Posterior cingulate gyrus (tissue), 11 donors: ENCODE data around the gene PCGF2.
"Not testable (repeated sequence)": the region's sequence is repeated elsewhere in the genome, so short reads cannot be mapped to it uniquely, and the experiment has no call there.

Source experiments
- DNase-seq, 10 donors: peaks; one replicate each; pipeline versions ENCODE4 v3.0.0 to v3.0.0-alpha.2; 2020 to 2021; ENCODE audit warnings: mixed read lengths in 3 of 10
- intact Hi-C: fragments of 100-400 bp; cut with DNase I; formaldehyde crosslinking; loops from one replicate; pipeline ENCODE4 v1.15.1; 2023

The PCGF2 gene

DNA sequence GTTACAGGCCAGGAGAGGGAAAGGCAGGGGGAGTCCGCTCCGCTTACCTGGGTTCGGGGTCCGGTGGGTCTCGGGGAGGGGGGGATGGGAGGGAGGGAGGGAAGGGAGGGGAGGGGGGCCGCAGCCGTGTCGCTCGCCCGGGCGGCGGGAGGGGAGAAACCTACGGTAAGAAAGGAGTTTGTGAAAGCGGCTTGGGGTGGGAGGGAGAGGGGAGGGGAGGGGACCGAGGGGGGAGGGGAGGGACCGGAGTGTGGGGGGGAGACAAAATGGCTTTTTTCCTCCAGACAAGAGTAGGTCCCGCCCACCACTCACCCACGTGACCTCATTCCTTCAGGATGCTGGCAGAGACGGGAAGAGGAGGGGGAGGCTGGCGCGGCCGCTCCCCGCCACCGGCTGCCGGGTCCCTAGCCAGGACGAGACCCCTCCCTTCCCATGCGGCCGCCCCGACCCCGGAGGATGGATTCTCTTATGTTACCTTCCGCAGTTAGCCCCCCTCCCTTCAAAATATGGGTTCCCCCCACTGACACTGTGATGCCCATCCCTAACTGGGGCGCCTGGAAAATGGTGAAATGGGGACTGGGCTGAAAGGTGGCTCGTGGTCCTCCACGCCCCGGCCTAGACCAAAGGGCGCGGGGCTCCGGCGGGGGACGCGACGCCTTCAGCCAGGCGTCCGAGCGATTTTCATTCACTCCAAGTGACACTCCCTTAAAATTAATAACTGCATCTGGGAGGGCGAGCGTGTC is at the start of gene PCGF2:
PCGF2 (minus strand) TSS at position 188 of the 743 bp plus-strand sequence. CDS start 7,934 bp downstream, outside the sequence.
- intact Hi-C loops: no loop called here
- peak; percentile 58 to 96 (median 83) for DNase-seq

DNA sequence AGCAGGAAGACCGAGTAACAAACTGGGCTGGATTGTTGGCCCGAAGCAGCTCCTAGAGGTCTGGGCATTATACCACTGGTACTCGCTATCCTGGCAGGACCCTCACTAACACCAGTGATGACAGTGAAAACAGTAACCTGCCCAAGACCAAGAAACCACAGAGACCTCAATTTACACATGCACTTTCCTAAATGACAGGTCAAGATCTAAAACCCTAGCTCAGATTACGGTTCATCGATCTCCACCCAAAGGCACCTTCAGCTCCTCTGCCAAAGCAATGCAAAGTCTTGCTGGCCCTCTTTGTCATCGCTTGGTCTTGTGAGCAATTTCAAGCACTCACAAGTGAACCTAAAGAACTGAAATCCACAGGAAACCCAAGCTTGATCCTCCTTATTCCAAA is 49.7 kb upstream of the PCGF2 start:
- DNase-seq: peak in 1 of 10 donors; percentile 4
- intact Hi-C loops: loop anchor here (5.0 kb wide), 1 partner anchor 46 kb away; the partner anchor contains the start of gene PSMB3

DNA sequence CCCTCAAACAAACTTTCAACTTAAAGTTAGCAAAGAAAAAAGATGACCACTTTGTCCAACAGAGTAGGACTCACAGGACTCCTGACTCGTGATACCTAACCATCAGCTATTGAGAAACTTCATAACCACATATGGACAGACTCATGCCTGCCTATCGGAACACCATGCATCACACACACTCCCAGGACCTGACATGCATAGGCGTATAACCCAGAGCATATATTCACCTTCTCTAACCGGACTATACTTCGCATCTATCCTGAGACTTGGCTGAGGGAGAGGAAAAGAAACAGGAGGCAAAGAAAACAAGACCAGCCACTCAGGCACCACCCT is 49.0 kb upstream of the PCGF2 start:
- peak in 1 of 10 donors; percentile 29 for DNase-seq
- intact Hi-C loops: loop anchor here (5.0 kb wide), 1 partner anchor 45 kb away; the partner anchor contains the start of gene PSMB3

- intact Hi-C loops: loop anchor here (5.0 kb wide), 1 partner anchor 44 kb away; the partner anchor contains the start of gene PSMB3
- no peak for DNase-seq
These were observed 48.5 kb upstream of the PCGF2 start for GRCh38 chr17:38796451-38797157.

DNA sequence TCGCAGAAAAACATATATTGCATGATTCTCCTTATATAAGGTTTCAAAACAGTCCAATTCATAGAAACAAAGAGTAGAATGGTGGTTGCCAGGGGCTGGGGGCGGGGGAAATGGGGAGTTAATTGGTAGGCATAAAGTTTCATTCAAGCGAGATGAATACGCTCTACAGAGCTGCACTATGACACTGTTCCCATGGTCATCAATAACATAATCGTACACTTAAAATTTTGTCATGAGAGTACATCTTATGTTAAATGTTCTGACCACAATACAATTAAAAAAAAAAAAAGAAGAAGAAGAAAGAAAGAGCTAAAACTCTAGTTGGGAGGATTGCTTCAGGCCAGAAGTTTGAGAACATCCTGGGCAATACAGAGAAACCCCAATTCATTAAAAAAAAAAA is 46.1 kb upstream of the PCGF2 start:
- DNase-seq: no peak
- intact Hi-C loops: no loop called here

- intact Hi-C loops: no loop called here
- DNase-seq: peak in 2 of 10 donors; percentile 8 to 12
These were observed 43.0 kb upstream of the PCGF2 start for GRCh38 chr17:38791162-38791561.

DNA sequence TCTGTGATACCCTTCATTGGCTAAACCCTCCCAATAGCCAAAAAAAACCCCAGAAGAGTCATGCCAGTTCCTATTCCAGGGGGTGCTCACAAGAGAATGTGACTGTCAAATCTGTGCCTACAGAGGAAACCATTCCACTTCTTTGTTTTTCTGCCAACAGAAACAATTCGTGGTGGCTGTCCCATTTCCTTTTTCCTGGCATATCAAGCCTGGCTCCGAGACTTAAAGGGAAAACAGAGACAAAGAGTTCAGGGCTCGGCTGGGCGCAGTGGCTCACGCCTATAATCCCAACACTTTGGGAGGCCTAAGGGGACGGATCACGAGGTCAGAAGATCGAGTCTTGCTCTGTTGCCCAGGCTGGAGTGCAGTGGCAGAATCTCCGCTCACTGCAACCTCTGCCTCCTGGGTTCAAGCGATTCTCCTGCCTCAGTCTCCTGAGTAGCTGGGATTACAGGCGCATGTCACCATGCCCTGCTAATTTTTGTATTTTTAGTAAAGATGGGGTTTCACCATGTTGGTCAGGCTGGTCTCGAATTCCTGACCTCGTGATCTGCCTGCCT is 42.1 kb upstream of the PCGF2 start:
- intact Hi-C loops: not testable (repeated sequence)
- peak in 2 of 10 donors; percentile 24 to 39 for DNase-seq

DNA sequence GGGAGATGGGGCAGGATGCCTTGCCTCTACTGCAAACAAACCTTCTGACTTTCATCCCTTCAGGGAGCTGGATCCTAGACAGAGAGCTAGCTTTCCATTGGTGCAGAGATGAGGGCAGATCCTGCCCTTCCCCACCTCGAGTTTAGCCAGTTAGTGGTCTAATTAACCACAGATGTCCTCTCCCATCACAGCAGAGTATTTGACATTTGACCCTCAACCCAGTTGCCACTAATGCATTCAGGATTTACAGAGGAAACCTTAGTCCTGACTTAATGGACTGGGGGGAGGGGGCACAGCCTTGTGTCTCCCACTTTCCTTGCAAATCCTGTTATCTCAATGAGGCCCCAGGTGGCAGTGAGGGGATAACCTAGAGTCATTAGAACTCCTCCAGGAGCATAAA is 41.0 kb upstream of the PCGF2 start:
- DNase-seq: peak in 1 of 10 donors; percentile 38
- intact Hi-C loops: no loop called here

DNA sequence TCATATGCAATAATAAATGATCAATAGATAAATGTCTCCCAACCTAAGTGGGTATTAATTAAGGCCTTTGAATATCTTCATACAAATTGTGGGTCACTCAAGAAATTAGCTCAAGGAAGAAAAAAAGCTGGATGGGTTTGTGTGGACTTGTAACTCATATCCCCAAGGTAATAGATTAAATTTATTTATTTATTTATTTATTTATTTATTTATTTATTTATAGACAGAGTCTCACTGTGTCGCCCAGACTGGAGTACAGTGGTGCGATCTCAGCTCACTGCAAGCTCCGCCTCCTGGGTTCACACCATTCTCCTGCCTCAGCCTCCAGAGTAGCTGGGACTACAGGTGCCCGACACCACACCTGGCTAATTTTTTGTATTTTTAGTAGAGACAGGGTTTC is 39.9 kb upstream of the PCGF2 start:
- DNase-seq: peak in 1 of 10 donors; percentile 10
- intact Hi-C loops: not testable (repeated sequence)

GRCh38 chr17:38786372-38786771 is 38.2 kb upstream of the PCGF2 start:
- intact Hi-C loops: no loop called here
- DNase-seq: peak in 1 of 10 donors; percentile 22

DNA sequence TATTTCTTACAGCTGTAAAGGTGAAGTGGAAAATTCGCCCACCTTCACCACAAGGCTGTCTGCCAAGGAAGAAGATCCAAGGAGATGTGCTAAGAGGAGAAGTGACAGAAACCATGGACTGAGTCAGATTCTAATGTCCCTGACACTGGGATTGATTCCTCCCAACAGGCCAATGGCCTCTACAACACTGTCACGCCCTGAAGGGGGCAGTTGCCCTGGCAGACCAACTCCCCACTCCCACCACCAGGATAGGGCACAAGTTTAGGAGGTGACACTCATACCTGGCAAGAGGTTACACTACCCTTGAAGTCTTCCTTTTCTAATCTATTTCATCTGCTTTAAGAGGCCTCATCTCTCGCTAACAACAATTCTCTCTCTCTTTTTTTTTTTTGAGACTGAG is 35.1 kb upstream of the PCGF2 start:
- intact Hi-C loops: no loop called here
- DNase-seq: no peak

- peak in 7 of 10 donors; percentile 9 to 83 (median 54) for DNase-seq
- intact Hi-C loops: loop anchor here (10.0 kb wide), 1 partner anchor 55 kb away; no protein-coding TSS in a partner anchor
These were observed 32.0 kb upstream of the PCGF2 start for GRCh38 chr17:38779965-38780752.

- intact Hi-C loops: loop anchor here (10.0 kb wide), 1 partner anchor 57 kb away; no protein-coding TSS in a partner anchor
- peak in 2 of 10 donors; percentile 8 to 24 for DNase-seq
These were observed 29.6 kb upstream of the PCGF2 start for GRCh38 chr17:38777641-38778250.

GRCh38 chr17:38773258-38773657 is 25.1 kb upstream of the PCGF2 start:
- intact Hi-C loops: loop anchor here (10.0 kb wide), 1 partner anchor 62 kb away; no protein-coding TSS in a partner anchor
- DNase-seq: no peak

DNA sequence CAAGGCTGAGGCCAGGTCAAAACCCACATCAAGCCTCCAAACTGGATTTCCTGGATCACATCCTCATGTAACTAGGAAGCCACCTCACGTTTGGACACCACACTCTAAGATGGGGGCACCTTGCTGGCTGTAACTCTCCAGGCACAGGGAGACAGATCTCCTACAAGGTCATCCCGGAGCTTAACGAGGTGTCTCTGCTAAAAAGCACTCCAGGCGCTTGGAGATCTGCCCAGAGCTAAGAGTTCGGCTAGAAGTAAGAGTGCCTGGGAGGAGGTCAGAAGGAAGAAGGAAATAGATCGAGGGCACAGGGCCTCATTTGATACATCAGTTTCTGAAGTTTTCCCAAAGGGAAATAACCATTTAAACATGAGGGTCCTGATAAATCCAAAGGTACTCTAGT is 20.3 kb upstream of the PCGF2 start:
- DNase-seq: peak in 1 of 10 donors; percentile 16
- intact Hi-C loops: no loop called here

GRCh38 chr17:38766341-38766740 is 18.2 kb upstream of the PCGF2 start:
- peak in 2 of 10 donors; percentile 52 to 55 for DNase-seq
- intact Hi-C loops: no loop called here

DNA sequence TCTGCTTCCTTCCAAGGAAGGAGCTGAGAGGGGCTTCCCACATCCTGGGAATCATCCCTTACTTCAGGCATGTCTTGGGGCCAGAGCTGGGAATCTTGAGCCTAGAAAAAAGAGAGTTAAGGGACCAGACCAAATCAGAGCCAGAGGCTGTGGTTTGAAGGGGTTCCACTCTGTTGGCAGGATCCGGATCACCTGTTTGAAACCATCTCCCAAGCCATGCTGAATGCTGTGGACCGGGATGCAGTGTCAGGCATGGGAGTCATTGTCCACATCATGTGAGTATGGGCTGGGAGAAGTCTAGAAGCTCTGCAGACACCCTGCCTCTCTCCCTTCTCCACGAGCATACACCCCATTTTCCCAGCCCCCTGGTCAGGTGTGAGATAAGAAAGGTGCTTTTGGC is 14.1 kb upstream of the PCGF2 start:
- intact Hi-C loops: no loop called here
- peak in 2 of 10 donors; percentile 7 to 12 for DNase-seq

DNA sequence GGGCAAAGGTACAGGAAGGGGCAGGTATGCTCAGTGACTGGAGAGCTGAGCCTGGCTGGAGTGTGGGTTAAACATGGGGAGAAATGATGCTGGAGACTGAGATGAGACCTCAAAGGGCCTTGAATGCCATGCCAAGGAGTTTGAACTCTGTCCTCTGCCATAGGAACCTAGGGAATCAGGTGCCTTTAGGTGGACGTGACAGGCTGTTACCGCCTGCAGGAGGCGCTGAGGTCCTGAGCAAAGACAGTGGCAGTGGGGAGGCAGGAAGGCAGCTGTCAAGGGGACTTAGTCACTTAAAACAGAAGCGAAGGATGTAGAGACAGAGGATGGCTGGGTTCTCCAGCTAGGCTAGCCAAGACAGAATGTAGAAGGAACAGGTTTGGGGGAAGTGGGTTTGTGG is 13.5 kb upstream of the PCGF2 start:
- intact Hi-C loops: no loop called here

GRCh38 chr17:38753071-38753506 is 5.0 kb upstream of the PCGF2 start:
- peak in 1 of 10 donors; percentile 76 for DNase-seq
- intact Hi-C loops: loop anchor here (5.0 kb wide), 1 partner anchor 44 kb away; the partner anchor contains the start of gene PIP4K2B

More for the DNA sequence above, 13.5 kb upstream of the PCGF2 start:
- DNase-seq: peak in 3 of 10 donors; percentile 6 to 35 (median 8)
